Spleen (tissue), 7 donors: Measurements from ENCODE around the gene ERICH3.

Experiments used
- CTCF ChIP-seq, 11 experiments: fragments of 200-600 bp in 7 of 11; fragments of 450-650 bp in 4 of 11; sonication (generic) in 4 of 11; IDR thresholded peaks in 8 of 11; conservative IDR thresholded peaks in 3 of 11; 1 replicate in 7 of 11; 2 replicates in 4 of 11; pipeline versions ENCODE4 v1.4.0 to v1.8.0; 2016 to 2021; ENCODE audit warnings: antibody characterized with exemption in 11 of 11, inconsistent platforms in 4 of 11, mild to moderate bottlenecking in 1 of 11
- POLR2A ChIP-seq, 3 donors: fragments of 450-650 bp; IDR thresholded peaks; one replicate each; pipeline ENCODE4 v1.5.1; 2017; ENCODE audit warnings: antibody characterized with exemption in 3 of 3, mild to moderate bottlenecking in 1 of 3
- POLR2AphosphoS5 ChIP-seq, 3 donors: sonication (generic); formaldehyde crosslinking; IDR thresholded peaks; one replicate each; pipeline ENCODE4 v1.5.1; 2017; ENCODE audit warnings: antibody characterized with exemption in 3 of 3
- donor health status: DM: no; HTN: no; CAD: no; lungs with moderate emphysema.
- donor health status: DM: no; HTN: no; CAD: no.
- donor health status: DM: no; HTN: no; CAD: no.

GRCh38 chr1:74716822-74717221 lies 43.2 kb upstream of the ERICH3 start:
- TF ChIP-seq POLR2AphosphoS5 (IDR thresholded peaks at IDR 0.05): no peak
- TF ChIP-seq CTCF (IDR thresholded peaks at IDR 0.05 in 8 of 11, conservative IDR thresholded peaks at IDR 0.05 in 3 of 11): no peak
- no peak for TF ChIP-seq POLR2A (IDR thresholded peaks at IDR 0.05)
